ENCODE data around the gene PDSS2. TPM values are rescaled to one million over a fixed set of nuclear protein-coding genes. Genes with fewer than 3 reads are reported as not detected.

PDSS2 gene
- total RNA-seq, 1 donor from 2014 or later, result 14.9 TPM

DNA sequence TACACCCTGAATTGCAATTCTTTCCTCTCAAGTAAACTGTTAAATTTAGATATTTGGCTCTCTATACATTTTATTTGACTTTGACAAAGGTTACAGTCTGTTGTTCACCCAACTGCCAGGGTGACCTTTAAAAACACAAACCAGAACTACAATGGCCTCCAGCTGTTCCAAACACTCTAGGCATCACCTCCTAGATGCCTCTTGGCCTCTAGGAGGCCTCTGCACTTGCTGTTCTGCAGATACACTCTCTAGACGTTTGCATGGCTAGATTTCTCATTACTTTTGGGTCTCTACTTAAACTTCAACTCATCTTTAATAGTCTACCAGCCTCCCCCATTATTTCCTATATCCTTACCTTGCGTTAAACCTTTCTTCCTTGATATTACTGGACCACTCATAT lies 241.2 kb downstream of the PDSS2 start:
- TF ChIP-seq, protein P1, sequence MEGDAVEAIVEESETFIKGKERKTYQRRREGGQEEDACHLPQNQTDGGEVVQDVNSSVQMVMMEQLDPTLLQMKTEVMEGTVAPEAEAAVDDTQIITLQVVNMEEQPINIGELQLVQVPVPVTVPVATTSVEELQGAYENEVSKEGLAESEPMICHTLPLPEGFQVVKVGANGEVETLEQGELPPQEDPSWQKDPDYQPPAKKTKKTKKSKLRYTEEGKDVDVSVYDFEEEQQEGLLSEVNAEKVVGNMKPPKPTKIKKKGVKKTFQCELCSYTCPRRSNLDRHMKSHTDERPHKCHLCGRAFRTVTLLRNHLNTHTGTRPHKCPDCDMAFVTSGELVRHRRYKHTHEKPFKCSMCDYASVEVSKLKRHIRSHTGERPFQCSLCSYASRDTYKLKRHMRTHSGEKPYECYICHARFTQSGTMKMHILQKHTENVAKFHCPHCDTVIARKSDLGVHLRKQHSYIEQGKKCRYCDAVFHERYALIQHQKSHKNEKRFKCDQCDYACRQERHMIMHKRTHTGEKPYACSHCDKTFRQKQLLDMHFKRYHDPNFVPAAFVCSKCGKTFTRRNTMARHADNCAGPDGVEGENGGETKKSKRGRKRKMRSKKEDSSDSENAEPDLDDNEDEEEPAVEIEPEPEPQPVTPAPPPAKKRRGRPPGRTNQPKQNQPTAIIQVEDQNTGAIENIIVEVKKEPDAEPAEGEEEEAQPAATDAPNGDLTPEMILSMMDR (conservative IDR thresholded peaks at IDR 0.05), result no peak
- H3K9me3 Mint-ChIP-seq, result no peaks in the 10 kb centered on the region
- H3K27ac Mint-ChIP-seq (ENCODE audit: unreplicated experiment), result no peak overlapping the region
- no peak for DNase-seq (ENCODE audit: low read depth, low spot score)
- no peak overlapping the region for H3K4me3 Mint-ChIP-seq
- H3K27me3 Mint-ChIP-seq (ENCODE audit: low read depth), result no peaks in the 10 kb centered on the region
- H3K36me3 Mint-ChIP-seq (ENCODE audit: low read depth), result no peaks in the 10 kb centered on the region
- H3K4me1 Mint-ChIP-seq, result peaks cover 4% of the 10 kb centered on the region

DNA sequence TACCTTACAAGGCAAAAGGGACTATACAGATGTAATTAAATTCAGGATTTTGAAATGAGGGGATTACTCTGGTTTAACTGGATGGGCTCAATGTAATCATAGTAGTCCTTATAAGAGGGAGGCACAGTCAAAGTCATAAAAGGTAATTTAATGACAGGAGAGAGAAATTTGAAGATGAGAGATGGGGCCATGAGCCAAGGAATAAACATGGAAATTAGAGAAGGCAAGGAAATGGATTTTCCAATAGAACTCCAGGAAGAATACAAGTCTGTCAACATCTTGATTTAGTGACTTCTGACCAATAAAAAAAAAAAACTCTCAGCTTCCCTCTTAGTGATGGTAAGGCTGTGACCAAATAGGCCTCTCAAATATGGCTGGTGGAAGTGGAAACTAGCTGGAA lies 242.1 kb downstream of the PDSS2 start:
- Mint-ChIP-seq H3K27ac (ENCODE audit: unreplicated experiment) (no peak overlapping the region), H3K27me3 (ENCODE audit: low read depth) (no peaks in the 10 kb centered on the region)
- TF ChIP-seq, protein P1 (conservative IDR thresholded peaks at IDR 0.05), result no peak

GRCh38 chr6:107216197-107216933 lies 243.0 kb downstream of the PDSS2 start:
- Mint-ChIP-seq H3K36me3 (ENCODE audit: low read depth) (no peaks in the 10 kb centered on the region), H3K4me3 (no peak overlapping the region)

More for the DNA sequence above, 242.1 kb downstream of the PDSS2 start:
- DNase-seq (ENCODE audit: low read depth, low spot score), result no peak
- no peaks in the 10 kb centered on the region for H3K9me3 Mint-ChIP-seq
- H3K4me1 Mint-ChIP-seq, result peaks cover 4% of the 10 kb centered on the region
- no peaks in the 10 kb centered on the region for H3K36me3 Mint-ChIP-seq (ENCODE audit: low read depth)
- H3K4me3 Mint-ChIP-seq, result no peak overlapping the region

GRCh38 chr6:107215334-107215733 lies 244.0 kb downstream of the PDSS2 start:
- H3K4me1 Mint-ChIP-seq, result peaks cover 4% of the 10 kb centered on the region
- TF ChIP-seq, protein P1 (conservative IDR thresholded peaks at IDR 0.05), result no peak
- H3K27ac Mint-ChIP-seq (ENCODE audit: unreplicated experiment), result no peak overlapping the region
- H3K9me3 Mint-ChIP-seq, result no peaks in the 10 kb centered on the region
- H3K27me3 Mint-ChIP-seq (ENCODE audit: low read depth), result no peaks in the 10 kb centered on the region
- H3K36me3 Mint-ChIP-seq (ENCODE audit: low read depth), result no peaks in the 10 kb centered on the region
- no peak overlapping the region for H3K4me3 Mint-ChIP-seq
- DNase-seq (ENCODE audit: low read depth, low spot score), result no peak

More at GRCh38 chr6:107216197-107216933, 243.0 kb downstream of the PDSS2 start:
- TF ChIP-seq, protein P1 (conservative IDR thresholded peaks at IDR 0.05), result no peak
- H3K4me1 Mint-ChIP-seq, result peaks cover 4% of the 10 kb centered on the region
- DNase-seq (ENCODE audit: low read depth, low spot score), result no peak
- H3K9me3 Mint-ChIP-seq, result no peaks in the 10 kb centered on the region
- H3K27me3 Mint-ChIP-seq (ENCODE audit: low read depth), result no peaks in the 10 kb centered on the region
- no peak overlapping the region for H3K27ac Mint-ChIP-seq (ENCODE audit: unreplicated experiment)

DNA sequence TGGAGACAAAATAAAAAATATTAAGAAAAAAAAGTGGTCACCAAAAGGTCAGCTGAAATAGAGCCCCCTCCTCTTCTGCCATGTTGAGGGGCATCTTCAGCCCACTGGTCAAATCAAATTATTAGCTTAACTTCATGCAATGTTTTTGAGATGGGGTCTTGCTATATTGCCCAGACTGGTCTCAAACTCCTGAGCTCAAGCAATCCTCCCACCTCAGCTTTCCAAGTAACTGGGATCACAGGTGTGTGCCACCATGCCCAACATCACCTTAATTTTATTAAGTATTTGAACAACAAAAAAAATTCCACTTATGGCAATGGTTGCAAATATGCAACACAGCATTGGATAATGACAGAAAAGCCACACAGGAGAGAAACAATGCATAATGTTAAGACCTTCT lies 244.7 kb downstream of the PDSS2 start:
- H3K27me3 Mint-ChIP-seq (ENCODE audit: low read depth), result no peaks in the 10 kb centered on the region
- TF ChIP-seq, protein P1 (conservative IDR thresholded peaks at IDR 0.05), result no peak
- H3K4me1 Mint-ChIP-seq, result peaks cover 8% of the 10 kb centered on the region
- H3K4me3 Mint-ChIP-seq, result no peak overlapping the region
- H3K27ac Mint-ChIP-seq (ENCODE audit: unreplicated experiment), result no peak overlapping the region
- no peaks in the 10 kb centered on the region for H3K36me3 Mint-ChIP-seq (ENCODE audit: low read depth)
- H3K9me3 Mint-ChIP-seq, result no peaks in the 10 kb centered on the region
- no peak for DNase-seq (ENCODE audit: low read depth, low spot score)

Measured in neural crest cell (in vitro differentiated cells).